HUES6 (cell line): Measurements from ENCODE around the gene ARID2.

Source experiments
- H3K27ac ChIP-seq: 2 replicates; pipeline ENCODE4 v1.7.0; 2013; ENCODE audit warnings: low read depth, mild to moderate bottlenecking, low read length, inconsistent platforms
- H3K27me3 ChIP-seq: 2 replicates; pipeline ENCODE4 v1.6.1; 2013; ENCODE audit warnings: low read length; ENCODE audit not compliant: control insufficient read depth, insufficient read depth
- H3K36me3 ChIP-seq: 2 replicates; pipeline ENCODE4 v1.6.1; 2013; ENCODE audit warnings: low read length; ENCODE audit not compliant: control insufficient read depth, insufficient read depth
- H3K4me1 ChIP-seq: 2 replicates; pipeline ENCODE4 v1.6.1; 2013; ENCODE audit warnings: low read length; ENCODE audit not compliant: control insufficient read depth, insufficient read depth
- H3K4me3 ChIP-seq: 2 replicates; pipeline ENCODE4 v1.5.1; 2013; ENCODE audit warnings: low read depth, low read length
- H3K9ac ChIP-seq: one replicate; pipeline ENCODE4 v1.6.1; 2013; ENCODE audit warnings: mild to moderate bottlenecking, low read length
- H3K9me3 ChIP-seq: 2 replicates; pipeline ENCODE4 v1.6.1; 2013; ENCODE audit warnings: low read depth, low read length; ENCODE audit not compliant: control insufficient read depth, insufficient read depth

ARID2 gene

GRCh38 chr12:45794422-45794821, 64.9 kb downstream of the ARID2 start:
- Histone ChIP-seq H3K9me3 (no peaks in the 10 kb centered on the region), H3K4me3 (no peak overlapping the region)

GRCh38 chr12:45801625-45802024, 72.1 kb downstream of the ARID2 start:
- Histone ChIP-seq H3K9me3 (no peaks in the 10 kb centered on the region), H3K36me3 (no peaks in the 10 kb centered on the region), H3K27me3 (no peaks in the 10 kb centered on the region), H3K27ac (no peak overlapping the region), H3K4me3 (no peak overlapping the region), H3K4me1 (no peaks in the 10 kb centered on the region), H3K9ac (no peak overlapping the region)

More at GRCh38 chr12:45794422-45794821, 64.9 kb downstream of the ARID2 start:
- H3K4me1 ChIP-seq = no peaks in the 10 kb centered on the region
- H3K27ac ChIP-seq = no peak overlapping the region
- H3K9ac ChIP-seq = no peak overlapping the region
- H3K36me3 ChIP-seq = no peaks in the 10 kb centered on the region
- no peaks in the 10 kb centered on the region for H3K27me3 ChIP-seq

GRCh38 chr12:45803111-45803510, 73.6 kb downstream of the ARID2 start:
- H3K4me3 ChIP-seq = no peak overlapping the region
- no peaks in the 10 kb centered on the region for H3K4me1 ChIP-seq
- no peaks in the 10 kb centered on the region for H3K27me3 ChIP-seq
- H3K36me3 ChIP-seq = no peaks in the 10 kb centered on the region
- H3K9ac ChIP-seq = no peak overlapping the region
- no peak overlapping the region for H3K27ac ChIP-seq
- no peaks in the 10 kb centered on the region for H3K9me3 ChIP-seq

GRCh38 chr12:45816652-45817051, 87.1 kb downstream of the ARID2 start:
- Histone ChIP-seq H3K27ac (no peak overlapping the region), H3K36me3 (peaks cover 19% of the 10 kb centered on the region; the same call in 1 of the 2 replicates), H3K9me3 (no peaks in the 10 kb centered on the region), H3K4me3 (no peak overlapping the region), H3K4me1 (0 out of 2 replicates have a peak, but pooled peaks cover 4% of the 10 kb centered on the region), H3K27me3 (no peaks in the 10 kb centered on the region), H3K9ac (no peak overlapping the region)

- no peaks in the 10 kb centered on the region for H3K9me3 ChIP-seq
- no peaks in the 10 kb centered on the region for H3K27me3 ChIP-seq
- no peak overlapping the region for H3K9ac ChIP-seq
- H3K4me3 ChIP-seq = no peak overlapping the region
- peaks cover 38% of the 10 kb centered on the region for H3K36me3 ChIP-seq
- H3K27ac ChIP-seq = no peak overlapping the region
- H3K4me1 ChIP-seq = no peaks in the 10 kb centered on the region
Observed at GRCh38 chr12:45827974-45828373, 98.5 kb downstream of the ARID2 start.

GRCh38 chr12:45828402-45828801, 98.9 kb downstream of the ARID2 start:
- Histone ChIP-seq H3K27ac (no peak overlapping the region), H3K4me3 (no peak overlapping the region), H3K36me3 (peaks cover 33% of the 10 kb centered on the region), H3K9me3 (no peaks in the 10 kb centered on the region), H3K9ac (no peak overlapping the region), H3K27me3 (no peaks in the 10 kb centered on the region), H3K4me1 (no peaks in the 10 kb centered on the region)

- no peaks in the 10 kb centered on the region for H3K9me3 ChIP-seq
Observed at GRCh38 chr12:45831590-45831989, 102.1 kb downstream of the ARID2 start.

GRCh38 chr12:45833401-45833800, 103.9 kb downstream of the ARID2 start:
- Histone ChIP-seq H3K9ac (no peak overlapping the region), H3K36me3 (peaks cover 38% of the 10 kb centered on the region)

More at GRCh38 chr12:45831590-45831989, 102.1 kb downstream of the ARID2 start:
- peaks cover 31% of the 10 kb centered on the region for H3K36me3 ChIP-seq
- H3K27me3 ChIP-seq = no peaks in the 10 kb centered on the region
- no peaks in the 10 kb centered on the region for H3K4me1 ChIP-seq
- H3K9ac ChIP-seq = no peak overlapping the region
- no peak overlapping the region for H3K27ac ChIP-seq
- H3K4me3 ChIP-seq = no peak overlapping the region

GRCh38 chr12:45834809-45835208, 105.3 kb downstream of the ARID2 start:
- Histone ChIP-seq H3K36me3 (peaks cover 48% of the 10 kb centered on the region), H3K27me3 (no peaks in the 10 kb centered on the region), H3K9me3 (no peaks in the 10 kb centered on the region), H3K27ac (no peak overlapping the region), H3K9ac (no peak overlapping the region), H3K4me1 (no peaks in the 10 kb centered on the region), H3K4me3 (no peak overlapping the region)

More at GRCh38 chr12:45833401-45833800, 103.9 kb downstream of the ARID2 start:
- no peaks in the 10 kb centered on the region for H3K4me1 ChIP-seq
- H3K27ac ChIP-seq = no peak overlapping the region
- H3K4me3 ChIP-seq = no peak overlapping the region
- H3K27me3 ChIP-seq = no peaks in the 10 kb centered on the region
- no peaks in the 10 kb centered on the region for H3K9me3 ChIP-seq

GRCh38 chr12:45839917-45840316, 110.4 kb downstream of the ARID2 start:
- no peaks in the 10 kb centered on the region for H3K9me3 ChIP-seq
- no peak overlapping the region for H3K27ac ChIP-seq
- H3K36me3 ChIP-seq = peaks cover 66% of the 10 kb centered on the region
- H3K4me1 ChIP-seq = no peaks in the 10 kb centered on the region
- H3K4me3 ChIP-seq = no peak overlapping the region
- no peaks in the 10 kb centered on the region for H3K27me3 ChIP-seq
- H3K9ac ChIP-seq = no peak overlapping the region

- Histone ChIP-seq H3K36me3 (peaks cover 70% of the 10 kb centered on the region), H3K27ac (no peak overlapping the region), H3K9me3 (no peaks in the 10 kb centered on the region), H3K4me3 (no peak overlapping the region), H3K9ac (no peak overlapping the region), H3K27me3 (no peaks in the 10 kb centered on the region), H3K4me1 (no peaks in the 10 kb centered on the region)
Observed at GRCh38 chr12:45849289-45849688, 119.8 kb downstream of the ARID2 start.

GRCh38 chr12:45850302-45850701, 120.8 kb downstream of the ARID2 start:
- Histone ChIP-seq H3K4me3 (no peak overlapping the region), H3K9me3 (no peaks in the 10 kb centered on the region), H3K36me3 (peaks cover 67% of the 10 kb centered on the region), H3K9ac (no peak overlapping the region), H3K27me3 (no peaks in the 10 kb centered on the region), H3K4me1 (no peaks in the 10 kb centered on the region), H3K27ac (no peak overlapping the region)
